Measurements from ENCODE around the gene C1QTNF8. TPM values are rescaled to one million over a fixed set of nuclear protein-coding genes. Genes with fewer than 3 reads are reported as not detected.

The C1QTNF8 gene
- total and polyA plus RNA-seq, 2 of the 13 experiments (the other 11 are each of a cell fraction or from before 2014, with no cell fraction given) = 0.09 TPM; not detected in 1

GRCh38 chr16:1093284-1094123, 2.5 kb downstream of the C1QTNF8 start (continued):
- peak; percentile 62 for TF ChIP-seq UBTF (CRISPR knock-in tag; IDR thresholded peaks at IDR 0.05)
- TF ChIP-seq SRSF1 (optimal IDR thresholded peaks at IDR 0.05; ENCODE audit: low read depth, low read length) = no peak
- no peak for TF ChIP-seq DPF2 (CRISPR knock-in tag; IDR thresholded peaks at IDR 0.05; ENCODE audit: borderline replicate concordance, low read depth)
- peak; percentile 42; the same call in 1 of the 2 replicates for TF ChIP-seq ZNF598 (CRISPR knock-in tag; IDR thresholded peaks at IDR 0.05; ENCODE audit: borderline replicate concordance)
- TF ChIP-seq ZNF451 (CRISPR knock-in tag; IDR thresholded peaks at IDR 0.05) = peak; percentile 39; the same call in 1 of the 2 replicates
- TF ChIP-seq BORCS8-MEF2B (CRISPR knock-in tag; IDR thresholded peaks at IDR 0.05) = no peak
- TF ChIP-seq NFAT5 (CRISPR knock-in tag; IDR thresholded peaks at IDR 0.05) = no peak
- 0 out of 2 replicates have a peak, but pooled peaks have one; percentile 43 for TF ChIP-seq EED (CRISPR knock-in tag; IDR thresholded peaks at IDR 0.05)
- no peak for TF ChIP-seq ZNF431 (CRISPR knock-in tag; IDR thresholded peaks at IDR 0.05; ENCODE audit: borderline replicate concordance, low read depth)
- TF ChIP-seq NFATC3 (CRISPR knock-in tag; IDR thresholded peaks at IDR 0.05) = no peak
- TF ChIP-seq JDP2 (CRISPR knock-in tag; IDR thresholded peaks at IDR 0.05; ENCODE audit: borderline replicate concordance) = no peak
- TF ChIP-seq MLLT10 (CRISPR knock-in tag; IDR thresholded peaks at IDR 0.05) = no peak
